HG02678 (cell line): ENCODE data around the gene HSPA9.
"Not testable (repeated sequence)": the region's sequence is repeated elsewhere in the genome, so short reads cannot be mapped to it uniquely, and the experiment has no call there.

Experiments
- ATAC-seq: cut with Tn5 transposase; IDR thresholded peaks from one replicate; pipeline ENCODE4 v1.9.1; 2021; ENCODE audit warnings: mild to moderate bottlenecking, moderate library complexity; ENCODE audit not compliant: unreplicated experiment

Gene HSPA9

GRCh38 chr5:138536215-138536614 lies 39.0 kb downstream of the HSPA9 start:
- ATAC-seq, result no peak

- ATAC-seq, result no peak
Observed at GRCh38 chr5:138533973-138534941, 40.9 kb downstream of the HSPA9 start.

- ATAC-seq, result no peak
Observed at GRCh38 chr5:138529812-138530211, 45.4 kb downstream of the HSPA9 start.

- ATAC-seq, result no peak
Observed at GRCh38 chr5:138528744-138529469, 46.3 kb downstream of the HSPA9 start.

- ATAC-seq, result no peak
Observed at GRCh38 chr5:138528208-138528607, 47.0 kb downstream of the HSPA9 start.

DNA sequence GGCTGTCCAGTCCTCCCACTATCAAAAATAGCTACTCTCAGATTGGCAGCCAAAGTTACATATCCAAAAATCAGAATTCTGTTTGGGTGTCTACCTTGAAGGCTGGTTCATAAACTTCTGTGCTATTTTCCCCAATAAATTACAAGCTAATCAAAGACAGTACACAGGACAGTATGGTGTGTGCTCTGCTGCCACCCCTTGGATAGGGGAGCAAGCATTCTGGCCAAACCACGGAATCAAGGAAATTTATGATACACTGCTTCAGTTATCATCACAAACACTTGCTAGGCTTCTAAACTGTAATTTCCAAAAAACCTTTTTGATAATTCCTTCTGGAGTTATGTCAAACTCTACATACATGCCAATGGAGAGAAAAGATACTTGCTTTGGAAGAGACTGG lies 48.0 kb downstream of the HSPA9 start:
- ATAC-seq, result no peak

GRCh38 chr5:138523406-138523805 lies 51.8 kb downstream of the HSPA9 start:
- ATAC-seq, result no peak

DNA sequence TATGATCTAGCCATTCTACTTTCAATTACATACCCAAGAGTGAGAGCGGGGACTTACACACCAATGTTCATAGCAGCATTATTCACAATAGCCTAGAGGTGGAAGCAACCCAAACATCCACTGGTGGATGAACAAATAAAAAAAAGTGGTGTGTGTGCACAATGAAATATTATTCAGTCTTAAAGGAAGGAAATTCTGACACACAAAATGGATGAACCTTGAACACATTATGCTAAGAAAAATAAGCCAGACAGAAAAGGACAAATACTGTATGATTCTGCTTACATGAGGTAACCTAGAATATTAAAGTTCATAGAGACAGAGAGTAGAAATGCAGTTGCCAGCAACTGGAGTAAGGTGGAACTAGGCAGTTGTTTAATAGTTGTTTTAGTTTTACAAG lies 54.2 kb downstream of the HSPA9 start:
- ATAC-seq, result no peak

- ATAC-seq, result no peak
Observed at GRCh38 chr5:138517437-138517836, 57.8 kb downstream of the HSPA9 start.

DNA sequence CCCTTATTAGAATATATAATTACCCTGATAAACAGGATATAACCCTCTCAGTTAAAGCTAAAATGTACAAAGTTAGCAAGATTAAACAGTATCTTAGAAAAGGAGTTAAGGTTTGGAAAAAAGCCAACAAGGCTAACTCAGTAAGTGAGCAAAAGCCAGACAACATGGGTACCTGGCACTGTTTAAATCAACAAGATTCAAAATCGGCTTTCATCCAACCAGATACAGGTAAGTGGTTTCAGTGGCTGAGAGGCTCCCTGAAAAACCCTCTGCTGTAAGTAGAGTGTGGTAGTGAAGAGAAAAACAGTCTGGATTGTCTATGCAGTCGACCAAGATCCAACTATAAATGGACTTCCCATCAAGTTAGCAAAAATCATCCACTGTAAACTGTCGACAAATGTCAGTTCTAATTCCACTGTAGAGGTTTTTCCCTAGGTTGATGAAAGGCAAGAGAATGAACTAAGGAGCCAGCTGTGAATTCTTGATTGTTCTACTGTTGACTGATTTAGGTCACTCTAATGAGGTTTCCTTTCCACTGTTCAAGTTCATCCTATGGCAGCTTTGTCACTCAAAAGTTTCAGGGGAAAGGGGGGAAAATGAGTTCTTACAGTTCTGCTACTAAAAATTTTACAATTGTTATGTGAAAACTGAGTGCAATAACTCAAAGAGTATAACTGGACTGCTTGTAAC lies 59.5 kb downstream of the HSPA9 start:
- ATAC-seq, result no peak

GRCh38 chr5:138514021-138514420 lies 61.2 kb downstream of the HSPA9 start:
- no peak for ATAC-seq

- ATAC-seq, result no peak
Observed at GRCh38 chr5:138508958-138509357, 66.2 kb downstream of the HSPA9 start.

DNA sequence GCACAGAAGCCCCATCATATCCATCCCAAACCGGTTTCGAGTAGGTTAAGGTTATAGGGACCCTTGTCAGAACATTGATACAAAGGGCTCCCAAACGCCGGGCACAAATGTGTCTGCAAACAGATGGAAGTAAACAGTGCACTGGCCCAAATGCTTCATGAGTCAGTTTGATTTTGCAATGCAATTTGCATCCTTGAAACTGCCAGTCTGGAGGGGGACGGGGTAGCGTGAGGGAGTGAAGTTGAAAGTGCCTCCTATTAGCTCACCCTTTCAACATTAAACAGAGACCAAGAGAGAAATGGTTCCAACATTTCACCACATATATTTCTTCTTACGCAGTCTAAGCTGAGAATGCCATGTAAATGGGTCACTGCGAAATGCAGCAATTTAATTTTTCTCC lies 67.7 kb downstream of the HSPA9 start:
- ATAC-seq, result not testable (repeated sequence)

DNA sequence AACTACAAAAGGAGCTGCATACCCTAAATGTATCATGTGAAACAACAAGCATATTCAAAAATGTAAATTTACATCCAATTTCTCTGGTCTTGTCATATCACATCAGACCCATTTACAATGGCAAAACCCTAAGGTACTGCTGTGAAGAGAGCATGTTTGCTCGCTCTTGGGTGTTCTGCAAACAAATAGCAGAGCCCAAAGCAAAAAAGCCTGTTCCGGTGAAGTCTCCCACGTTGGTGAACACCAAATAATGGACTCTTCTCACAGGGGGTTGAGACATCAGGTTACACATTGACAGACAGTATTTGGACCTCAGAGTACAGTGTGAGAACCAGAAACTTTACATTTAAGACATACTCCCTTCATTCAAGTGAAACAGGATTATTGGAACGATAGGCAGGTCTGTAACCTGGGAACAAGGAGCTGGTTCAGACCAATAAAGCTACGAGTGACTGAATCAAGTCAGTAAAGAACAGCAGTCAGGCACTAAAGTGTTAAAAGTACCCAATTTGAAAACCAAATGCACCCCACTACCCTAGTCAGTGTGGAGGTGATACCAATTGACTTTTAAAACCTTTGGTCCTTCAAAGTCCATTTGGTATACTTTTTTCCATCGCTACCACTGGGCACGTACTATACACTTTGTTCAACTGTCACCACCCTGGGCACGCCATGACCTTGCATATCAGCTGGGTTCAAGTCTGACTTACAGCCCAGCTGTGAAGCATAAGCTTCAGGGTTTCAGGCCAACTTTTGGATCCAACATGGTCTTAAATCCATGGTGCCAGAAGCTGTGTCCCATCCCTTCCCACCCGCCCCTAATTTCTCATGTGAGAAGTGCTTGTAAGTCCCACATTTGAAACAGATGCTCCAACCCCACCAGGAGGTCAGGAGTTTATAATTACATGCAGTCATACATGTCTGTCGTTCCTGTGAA lies 68.6 kb downstream of the HSPA9 start:
- ATAC-seq, result no peak

DNA sequence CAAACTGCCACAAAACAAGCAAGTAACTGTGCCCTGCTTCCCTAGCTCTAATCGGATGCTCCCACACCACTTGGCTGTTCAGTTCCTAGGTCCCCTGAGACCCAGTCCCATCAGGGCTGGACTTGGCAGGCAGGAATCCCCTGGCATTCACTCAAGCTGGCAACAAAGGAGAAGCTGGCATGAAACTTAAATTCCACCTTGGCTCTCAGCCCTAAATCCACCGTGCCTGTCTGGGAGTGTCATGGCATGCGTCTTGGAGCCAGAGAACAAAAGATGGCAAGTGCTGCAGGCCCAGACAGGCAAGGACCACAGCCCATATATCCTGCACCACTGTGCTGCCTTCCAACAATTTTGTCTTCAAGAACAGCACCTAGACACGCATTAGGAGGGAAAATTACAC lies 70.4 kb downstream of the HSPA9 start:
- no peak for ATAC-seq
